ENCODE measurements around the gene LRRC59.

- no peak for TF ChIP-seq CTCF (IDR thresholded peaks at IDR 0.05; ENCODE audit: poor library complexity)
- TF ChIP-seq EZH2 (IDR thresholded peaks at IDR 0.05; ENCODE audit: borderline replicate concordance), result no peak
These were observed 32.2 kb downstream of the LRRC59 start for GRCh38 chr17:50365165-50365564.
